IMR-90 (cell line): ENCODE results near the gene TPM2.

Experiments
- BHLHE40 ChIP-seq: fragments of 150-350 bp; IDR thresholded peaks from 2 replicates; pipeline ENCODE4 v1.6.1; 2016; ENCODE audit warnings: mild to moderate bottlenecking, low read depth, low read length
- CEBPB ChIP-seq: IDR thresholded peaks from 2 replicates; pipeline ENCODE4 v1.6.1; 2012; ENCODE audit warnings: low read depth, low read length, improper control_type of control experiment
- CTCF ChIP-seq: conservative IDR thresholded peaks from 2 replicates; pipeline ENCODE4 v1.5.1; 2012; ENCODE audit warnings: mild to moderate bottlenecking, low read depth, low read length, improper control_type of control experiment
- ELK1 ChIP-seq: fragments of 150-350 bp; IDR thresholded peaks from 2 replicates; pipeline ENCODE4 v1.6.1; 2016; ENCODE audit warnings: low read depth, mild to moderate bottlenecking, low read length, moderate library complexity, borderline replicate concordance
- FOS ChIP-seq: fragments of 150-350 bp; IDR thresholded peaks from 2 replicates; pipeline ENCODE4 v1.6.1; 2016; ENCODE audit warnings: low read depth, low read length
- MAZ ChIP-seq: IDR thresholded peaks from 2 replicates; pipeline ENCODE4 v1.6.1; 2012; ENCODE audit warnings: low read depth, mild to moderate bottlenecking, low read length, improper control_type of control experiment, moderate library complexity, borderline replicate concordance
- MXI1 ChIP-seq: IDR thresholded peaks from 2 replicates; pipeline ENCODE4 v1.6.1; 2012; ENCODE audit warnings: low read depth, mild to moderate bottlenecking, low read length, moderate library complexity, borderline replicate concordance
- POLR2A ChIP-seq: IDR thresholded peaks from 2 replicates; pipeline ENCODE4 v1.6.1; 2012; ENCODE audit warnings: mild to moderate bottlenecking, low read depth, low read length
- RAD21 ChIP-seq: IDR thresholded peaks from 2 replicates; pipeline ENCODE4 v1.6.1; 2012; ENCODE audit warnings: low read length, improper control_type of control experiment
- RFX5 ChIP-seq: IDR thresholded peaks from 2 replicates; pipeline ENCODE4 v1.8.0; 2012; ENCODE audit warnings: low read depth, mild to moderate bottlenecking, low read length, moderate library complexity
- USF2 ChIP-seq: fragments of 150-350 bp; IDR thresholded peaks from 2 replicates; pipeline ENCODE4 v1.6.1; 2017; ENCODE audit warnings: mild to moderate bottlenecking, antibody characterized with exemption, low read length, low read depth

GRCh38 chr9:35666045-35666444 lies 23.7 kb downstream of the TPM2 start:
- TF ChIP-seq POLR2A = no peak
- TF ChIP-seq CEBPB = no peak
- TF ChIP-seq CTCF = no peak
- TF ChIP-seq RAD21 = no peak
- TF ChIP-seq RFX5 = no peak
- no peak for TF ChIP-seq FOS
- no peak for TF ChIP-seq USF2
- TF ChIP-seq ELK1 = no peak
- TF ChIP-seq MXI1 = no peak
- TF ChIP-seq BHLHE40 = no peak
- no peak for TF ChIP-seq MAZ
